ENCODE results near the gene UROC1.

Gene UROC1

DNA sequence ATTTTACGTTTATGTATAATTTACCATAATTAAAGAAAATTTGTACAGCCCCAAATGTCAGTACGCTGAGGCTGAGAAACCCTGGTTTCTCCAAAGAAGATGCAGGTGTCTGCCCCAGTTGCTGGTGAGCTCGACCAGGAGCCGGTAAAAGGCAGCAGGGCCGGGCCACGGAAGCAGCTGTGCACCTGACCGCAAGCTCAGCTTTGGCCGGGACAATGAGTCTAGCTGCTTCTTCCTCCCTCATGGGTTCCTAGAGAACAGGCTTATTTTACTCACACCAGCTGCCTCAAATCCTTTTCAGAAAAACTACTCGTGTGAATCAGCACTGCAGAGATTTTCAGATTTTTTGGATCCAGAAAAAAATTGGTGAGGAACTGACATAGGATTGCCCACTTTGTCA, 23.8 kb downstream of the UROC1 start:
- no peak for DNase-seq

DNA sequence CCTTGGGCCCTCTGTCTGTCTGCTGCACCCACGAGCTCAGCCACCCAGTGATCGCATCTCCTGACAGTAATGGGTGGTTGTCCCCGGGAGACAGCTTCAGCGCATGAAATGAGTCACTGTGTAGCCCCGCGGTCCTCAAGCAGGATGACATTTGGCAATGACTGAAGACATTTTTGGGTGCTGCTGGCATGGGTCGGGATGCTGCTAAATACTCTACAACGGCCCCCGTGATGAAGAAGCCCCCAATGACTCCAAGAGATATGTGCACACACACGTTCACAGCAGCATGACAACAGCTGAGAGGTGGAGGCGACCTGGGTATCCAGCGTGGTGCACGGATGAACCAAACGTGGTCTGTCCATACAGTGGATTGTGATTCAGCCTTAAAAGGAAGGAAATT, 24.5 kb downstream of the UROC1 start:
- no peak for DNase-seq

DNA sequence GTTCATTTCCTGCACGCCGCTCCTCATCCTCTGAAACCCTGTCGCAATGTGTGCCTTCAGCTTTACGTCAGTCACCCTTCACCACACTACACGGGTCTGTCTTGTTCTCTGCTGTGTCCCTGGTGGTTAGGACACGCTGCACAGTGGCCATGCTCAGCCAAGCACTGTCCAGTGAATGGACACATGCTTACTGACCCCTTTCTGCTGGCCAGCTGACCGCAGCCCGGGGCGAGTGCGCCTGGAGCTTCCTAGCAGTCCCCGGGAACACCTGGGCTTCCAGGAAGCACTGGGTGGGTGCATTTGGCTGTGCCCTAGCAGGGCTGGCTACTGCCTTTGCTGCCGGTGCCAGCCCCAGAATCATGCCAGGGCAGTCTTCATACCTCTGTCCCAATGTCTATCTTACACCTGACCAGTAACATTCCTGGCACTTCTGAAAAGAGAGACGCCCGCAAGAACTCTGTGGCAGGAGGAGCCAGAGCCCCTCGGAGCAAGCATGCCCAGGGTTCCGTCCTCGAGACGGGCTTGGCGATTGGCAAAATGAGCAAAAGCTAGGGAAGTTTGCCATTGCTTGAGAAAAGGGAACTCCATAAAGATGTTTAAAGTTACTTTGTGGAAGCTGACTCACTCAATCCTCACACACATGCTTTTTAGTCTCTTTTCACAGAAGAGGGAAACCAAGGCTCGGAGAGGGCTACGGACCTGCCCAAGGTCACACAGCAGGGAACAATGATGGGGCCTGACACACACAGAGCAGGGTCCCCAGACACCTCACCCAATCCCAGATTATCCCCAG, 26.2 kb downstream of the UROC1 start:
- DNase-seq = no peak

DNA sequence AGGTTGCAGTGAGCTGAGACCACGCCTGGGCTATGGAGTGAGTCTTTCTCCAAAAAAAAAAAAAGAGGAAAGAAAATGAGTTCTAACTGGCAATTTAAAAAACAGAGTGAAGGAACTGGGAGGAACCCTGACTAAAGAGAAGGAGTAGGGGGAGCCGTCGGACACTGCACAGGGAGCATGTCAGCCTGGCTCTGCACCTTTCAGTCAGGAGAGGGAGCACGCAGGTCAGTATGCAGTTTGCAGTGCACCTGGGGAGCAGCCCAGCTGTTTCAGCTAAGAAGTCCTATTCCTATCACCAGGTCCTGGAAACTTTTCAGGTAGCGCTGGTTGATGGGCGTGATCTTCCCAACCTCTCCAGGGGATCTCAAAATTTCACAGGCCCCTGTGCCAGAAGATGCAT, 27.0 kb downstream of the UROC1 start:
- DNase-seq = no peak

DNA sequence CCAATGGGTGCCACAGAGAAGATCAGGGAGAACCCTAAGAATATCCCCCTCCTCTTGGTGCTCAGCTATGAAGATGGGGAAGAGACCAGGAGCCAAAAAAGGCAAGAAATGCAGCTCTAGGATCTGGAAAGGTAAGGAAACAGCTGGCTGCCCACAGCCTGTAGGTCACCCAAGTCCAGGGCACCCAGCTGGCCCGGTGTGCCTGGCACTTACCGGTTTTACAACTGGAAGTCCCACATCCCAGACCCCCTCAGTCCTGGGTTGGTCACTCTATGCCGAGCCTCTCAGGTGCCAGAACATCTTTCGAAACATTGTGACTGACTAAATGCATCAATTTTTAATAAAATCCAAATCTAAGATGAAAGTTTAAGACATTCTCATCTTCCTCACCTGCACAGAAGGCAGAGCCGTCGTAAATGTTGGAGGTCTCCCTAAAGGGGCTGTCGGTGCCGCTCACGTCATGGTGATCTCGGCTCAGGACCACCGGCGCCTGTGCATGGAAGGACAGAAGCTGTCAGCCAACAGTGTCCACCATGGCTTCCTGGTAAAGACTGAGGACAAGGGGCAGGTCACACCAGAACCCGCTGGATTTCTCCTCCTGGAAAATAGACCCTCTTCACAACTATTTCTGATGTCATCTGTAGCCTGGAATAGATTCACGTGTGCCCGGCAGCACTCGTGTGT, 28.5 kb downstream of the UROC1 start:
- no peak for DNase-seq

DNA sequence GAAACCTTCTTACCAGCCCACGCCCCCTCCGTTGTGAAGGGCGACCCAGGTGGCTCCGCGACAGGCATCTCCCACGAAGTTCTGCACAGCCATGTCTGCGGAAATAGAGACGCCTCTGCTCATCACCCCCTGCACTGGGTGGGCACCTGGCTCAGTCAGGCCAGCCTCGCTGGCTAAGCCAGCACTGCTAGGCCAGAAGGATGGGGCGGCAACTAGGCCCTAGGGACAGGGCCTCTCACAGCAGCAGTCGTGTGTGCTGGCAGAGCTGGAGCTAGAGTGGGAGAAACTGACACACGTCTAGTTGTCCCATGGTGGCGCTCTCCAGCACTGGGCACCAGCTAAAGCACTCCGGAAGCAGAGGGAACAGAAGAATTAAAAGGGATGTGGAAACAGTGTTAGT, 29.4 kb downstream of the UROC1 start:
- DNase-seq = peak; percentile 10

DNA sequence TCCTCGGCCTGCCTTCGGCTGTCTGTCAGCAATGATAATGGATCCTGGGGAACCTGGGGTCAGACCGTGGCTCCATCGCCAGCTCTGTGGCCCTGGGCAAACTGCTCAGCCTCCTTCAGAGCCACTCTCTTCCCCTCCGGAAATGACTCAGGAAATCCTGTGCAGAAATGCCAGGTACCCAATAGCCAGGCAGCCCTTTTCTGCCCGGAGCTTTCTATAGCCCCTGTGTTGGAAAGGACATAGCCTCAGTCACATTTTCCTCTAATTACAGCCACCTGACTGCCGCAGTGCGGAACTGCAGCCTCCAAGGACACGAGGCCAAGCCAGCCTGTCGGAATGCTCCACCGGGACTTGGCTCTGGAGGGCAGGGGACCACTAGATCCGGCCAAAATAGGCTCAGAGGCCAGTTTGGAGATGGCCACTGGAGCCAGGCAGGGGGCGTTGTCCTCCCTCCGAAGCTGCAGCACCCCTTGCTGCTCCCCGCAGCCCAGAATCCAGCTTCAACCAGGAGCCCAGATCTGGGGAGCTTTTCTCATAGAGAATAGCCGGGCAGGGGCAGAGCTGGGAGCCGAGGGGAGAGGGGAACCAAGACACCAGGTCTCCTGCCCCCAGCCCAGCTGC, 30.3 kb downstream of the UROC1 start:
- no peak for DNase-seq

DNA sequence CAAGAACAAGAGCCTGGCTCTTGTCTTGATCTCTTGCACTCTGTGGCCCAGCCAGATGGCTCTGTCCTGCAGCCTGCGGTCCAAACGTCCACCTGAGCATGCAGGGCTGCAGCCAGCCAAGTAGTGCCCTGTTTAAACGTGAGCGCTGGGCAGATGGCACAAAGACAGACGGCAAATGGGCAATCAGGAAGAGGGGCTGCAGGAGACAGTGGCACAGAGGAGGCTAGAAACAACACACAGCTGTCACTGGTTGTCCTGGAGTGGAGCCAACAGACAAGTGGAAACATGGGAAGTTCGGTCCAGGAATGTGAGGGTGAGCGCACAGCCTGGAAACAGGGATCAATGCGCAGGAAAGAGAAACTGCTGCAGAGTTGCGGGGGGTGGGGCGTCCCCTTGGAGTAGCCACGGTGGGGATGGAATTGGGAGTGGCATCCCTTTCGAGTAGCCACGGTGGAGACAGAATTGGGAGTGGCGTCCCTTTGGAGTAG, 31.2 kb downstream of the UROC1 start:
- no peak for DNase-seq

DNA sequence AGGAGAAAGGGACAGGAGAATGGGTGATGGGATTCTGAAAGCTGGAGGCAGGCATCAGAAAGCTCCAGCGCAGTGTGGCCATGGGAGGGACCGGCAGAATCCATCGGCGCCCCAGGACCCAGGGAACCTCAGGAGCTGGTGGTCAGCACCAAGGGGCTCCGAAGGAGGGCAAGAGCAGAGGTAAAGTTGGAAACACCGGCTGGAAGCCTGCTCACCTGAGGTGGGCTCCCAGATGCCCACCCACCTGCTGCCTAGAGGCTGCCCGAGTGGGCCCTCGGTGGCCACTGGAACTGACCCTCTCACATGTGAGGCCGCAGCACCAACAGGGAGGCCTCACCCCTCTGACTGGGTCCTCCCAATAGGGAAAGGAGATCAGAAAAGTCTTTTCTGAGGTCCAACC, 31.6 kb downstream of the UROC1 start:
- no peak for DNase-seq

DNA sequence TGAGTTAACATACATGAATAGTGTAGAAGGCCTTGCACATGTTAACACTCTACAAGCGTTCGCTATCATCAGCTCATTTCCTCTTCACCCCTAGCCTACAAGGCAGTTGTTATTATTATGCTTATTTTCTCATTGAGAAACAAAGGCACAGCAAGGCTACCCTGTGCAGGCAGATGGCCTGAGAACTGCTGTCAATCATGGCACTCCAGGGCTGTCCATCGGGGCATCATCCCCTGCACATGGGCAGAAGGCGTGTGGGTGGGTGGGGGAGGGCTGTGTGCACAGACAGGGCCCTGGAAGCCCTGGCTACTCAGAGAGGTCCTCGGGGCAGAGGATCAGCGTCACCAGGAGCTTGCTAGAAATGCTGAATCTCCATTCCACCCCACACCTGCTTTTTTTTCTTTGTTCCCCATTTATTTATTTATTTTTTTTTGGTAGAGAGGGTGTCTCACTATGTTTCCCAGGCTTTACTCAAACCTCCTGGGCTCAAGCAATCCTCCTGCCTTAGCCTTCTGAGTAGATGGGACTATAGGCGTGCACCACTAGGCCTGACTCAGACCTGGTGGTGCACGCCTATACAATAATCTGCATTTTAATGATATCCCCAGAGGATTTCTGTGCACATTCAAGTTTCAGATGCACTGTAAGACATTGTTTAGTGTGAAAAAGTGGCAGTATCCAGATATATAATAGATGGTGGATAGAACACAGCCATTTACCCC, 32.2 kb downstream of the UROC1 start:
- DNase-seq = no peak

DNA sequence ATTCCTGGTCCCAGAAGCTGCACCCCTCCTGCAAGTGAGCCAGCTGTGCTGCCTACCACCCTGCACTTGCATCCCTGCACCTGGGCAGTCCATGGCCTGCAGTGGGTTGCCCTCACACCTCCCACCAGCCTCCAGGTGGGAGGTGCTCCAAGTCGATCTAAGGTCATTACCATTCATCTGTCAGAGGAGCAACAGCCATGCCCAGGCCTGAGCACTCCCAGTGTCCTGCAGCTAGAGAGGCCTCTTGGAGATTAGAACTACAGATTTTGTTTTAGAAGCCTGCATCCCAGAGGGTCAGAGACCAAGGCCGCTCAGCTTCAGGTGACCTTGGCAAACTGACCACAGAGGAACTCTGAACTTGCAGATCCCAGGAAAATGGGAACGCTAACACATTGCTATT, 32.9 kb downstream of the UROC1 start:
- no peak for DNase-seq

DNA sequence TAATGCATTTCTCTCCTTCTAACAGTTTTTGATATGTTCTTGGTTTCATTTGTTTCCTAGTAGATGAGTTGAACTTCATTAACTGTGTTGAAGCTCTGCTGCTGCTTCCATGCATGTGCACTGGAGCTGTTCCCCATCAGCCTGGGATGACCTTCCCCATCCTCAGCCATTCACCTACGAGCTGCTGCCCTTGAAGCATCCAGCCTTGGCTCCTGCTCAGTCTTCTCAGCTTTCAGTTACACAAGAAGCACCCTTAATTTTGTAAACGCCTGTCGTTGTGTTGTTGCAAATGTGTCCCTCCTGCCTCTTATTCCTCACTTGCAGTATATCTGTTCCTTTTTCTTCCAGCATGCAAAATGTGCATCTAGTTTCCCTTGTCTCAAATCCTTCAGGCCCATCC, 33.4 kb downstream of the UROC1 start:
- DNase-seq = no peak

DNA sequence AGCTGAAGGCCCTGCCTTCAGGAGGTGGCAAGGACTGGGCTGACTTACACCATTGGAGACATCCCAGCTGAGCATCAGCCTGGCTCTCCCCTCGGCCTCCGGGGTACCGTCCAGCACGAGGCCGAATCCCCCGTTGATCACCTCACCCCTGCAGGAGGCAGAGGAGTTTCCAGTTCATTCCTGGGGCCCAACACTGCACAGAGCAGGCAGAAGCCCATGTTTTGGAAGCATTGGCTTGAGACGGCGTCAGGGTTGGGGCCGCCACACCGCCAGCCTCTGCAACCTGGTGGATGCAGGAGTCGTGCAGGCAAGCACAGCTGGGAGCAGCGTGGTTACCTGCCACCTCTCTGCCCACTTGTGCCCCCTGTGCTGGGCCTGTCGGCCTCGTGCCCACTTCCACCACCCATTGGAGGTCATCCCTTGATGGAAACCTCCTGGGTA, 34.2 kb downstream of the UROC1 start:
- no peak for DNase-seq

DNA sequence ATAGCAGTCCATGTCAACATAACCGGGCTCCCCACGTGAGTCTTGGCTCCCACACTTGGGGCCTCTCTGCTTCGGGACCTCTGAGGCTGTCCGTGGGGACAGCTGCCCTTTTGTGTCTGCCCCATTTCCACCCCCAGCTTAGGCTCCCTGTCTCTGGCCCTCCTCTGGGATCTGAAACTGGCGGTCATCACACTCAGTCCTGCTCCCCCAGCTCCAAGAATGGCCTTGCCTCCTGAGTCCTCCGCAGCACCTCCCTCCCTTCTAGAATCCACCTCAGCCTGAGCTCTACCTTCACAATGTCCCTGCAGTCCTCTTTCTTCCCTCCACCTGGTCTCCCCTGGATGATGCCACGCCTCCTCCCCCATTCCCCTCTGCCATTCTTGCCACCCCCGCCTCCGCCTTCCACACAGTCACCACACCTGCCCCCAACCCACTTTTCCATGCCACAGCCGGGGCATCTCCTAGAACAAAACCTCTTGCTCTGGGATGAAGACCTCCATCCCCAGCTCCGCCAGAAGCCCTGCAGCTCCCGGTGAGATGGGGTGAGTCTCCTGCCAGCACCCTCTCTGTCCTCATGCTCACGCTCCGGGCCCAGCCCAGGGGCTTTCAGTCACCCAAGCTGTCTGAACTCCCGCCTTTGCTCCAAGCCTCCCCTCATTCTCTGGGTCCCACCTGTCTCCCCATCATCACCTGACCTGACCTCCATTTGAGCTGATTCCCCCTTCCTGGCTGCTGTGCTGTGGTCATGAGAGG, 34.9 kb downstream of the UROC1 start:
- DNase-seq = no peak

DNA sequence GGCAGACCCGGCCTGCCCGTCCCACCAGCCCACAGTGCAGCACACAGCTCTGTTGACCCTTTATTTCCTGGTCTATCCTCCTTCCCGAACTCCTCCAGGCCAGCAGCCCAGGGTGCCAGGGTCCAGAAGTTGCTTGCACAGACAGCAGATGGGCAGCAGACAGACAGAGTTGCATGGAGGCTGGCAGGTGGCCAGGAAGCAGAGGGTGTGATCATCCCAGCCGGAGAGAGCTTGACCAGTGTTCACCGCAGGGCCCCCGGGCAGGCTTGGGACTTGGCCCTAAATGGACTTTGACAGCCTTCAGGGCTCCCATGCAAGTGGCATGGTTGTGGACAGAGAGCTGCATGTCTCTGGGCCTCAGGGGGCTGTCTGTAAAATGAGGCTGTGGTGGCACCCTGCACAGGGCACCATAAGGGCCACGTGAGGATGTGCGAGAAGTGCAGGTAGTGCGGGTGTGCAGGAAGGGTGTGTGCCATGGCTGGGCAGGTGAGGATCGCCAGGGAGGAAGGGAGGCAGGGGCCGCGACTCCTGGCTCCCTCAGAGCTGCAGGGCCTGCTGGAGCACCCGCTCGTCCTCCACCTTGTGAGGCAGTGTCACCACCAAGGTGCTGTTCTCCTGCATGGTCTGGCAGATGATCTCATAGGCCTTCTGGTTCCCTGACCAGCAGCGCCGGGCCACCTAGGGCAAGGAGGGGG, 35.6 kb downstream of the UROC1 start:
- no peak for DNase-seq

DNA sequence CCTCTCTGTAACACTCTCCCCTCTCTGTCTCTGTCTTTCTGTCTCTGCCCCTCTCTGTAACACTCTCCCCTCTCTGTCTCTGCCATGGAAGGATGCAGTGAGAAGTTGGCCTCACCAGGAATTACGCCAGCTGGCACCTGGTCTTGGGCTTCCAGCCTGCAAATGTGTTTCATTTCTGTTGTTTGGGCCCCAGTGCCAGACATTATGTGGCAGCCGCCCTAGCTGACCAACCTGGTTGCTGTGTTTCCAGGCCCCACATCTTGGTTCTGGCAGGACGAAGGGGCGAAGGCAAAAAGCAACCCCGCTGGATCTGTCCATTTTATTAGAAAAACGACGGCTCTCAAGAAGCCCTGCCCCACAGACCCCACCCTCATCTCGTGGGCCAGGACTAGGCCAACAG, 36.7 kb downstream of the UROC1 start:
- DNase-seq = no peak

DNA sequence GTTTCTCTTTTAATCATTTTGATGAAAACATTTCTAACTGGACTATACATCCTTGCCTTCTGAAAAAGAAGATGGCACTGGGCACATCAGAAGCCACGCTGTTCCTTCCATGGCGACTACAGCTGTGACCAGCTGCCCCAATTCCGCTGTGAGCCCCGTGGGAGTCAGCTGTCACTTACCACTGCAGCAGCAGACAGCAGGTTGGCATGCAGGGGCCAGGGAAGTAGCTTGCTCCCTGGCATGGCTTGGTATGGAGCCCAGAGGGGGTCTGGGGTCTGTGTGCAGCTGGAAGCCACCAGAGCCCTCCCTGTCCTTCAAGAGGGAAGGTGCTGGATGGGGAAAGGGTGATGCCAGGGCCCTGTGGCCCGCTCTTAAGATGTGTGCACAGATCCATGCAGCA, 37.4 kb downstream of the UROC1 start:
- no peak for DNase-seq

DNA sequence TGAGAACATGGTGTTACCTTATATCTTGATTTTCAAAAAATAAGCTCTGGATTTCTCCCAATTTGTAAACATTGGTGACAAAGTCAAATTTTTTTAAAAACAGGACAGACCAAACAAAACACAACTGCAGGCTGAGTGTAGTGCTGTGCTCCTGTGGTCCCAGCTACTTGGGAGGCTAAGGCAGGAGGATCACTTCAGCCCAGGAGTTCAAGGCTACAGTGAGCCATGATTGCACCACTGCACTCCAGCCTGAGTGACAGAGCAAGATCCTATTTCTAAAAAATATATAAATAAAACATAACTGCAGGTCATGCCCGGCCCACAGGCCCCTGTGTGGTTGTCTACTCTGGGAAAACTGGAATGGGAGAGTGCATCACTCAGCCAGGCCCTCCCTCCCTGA, 37.9 kb downstream of the UROC1 start:
- no peak for DNase-seq

DNA sequence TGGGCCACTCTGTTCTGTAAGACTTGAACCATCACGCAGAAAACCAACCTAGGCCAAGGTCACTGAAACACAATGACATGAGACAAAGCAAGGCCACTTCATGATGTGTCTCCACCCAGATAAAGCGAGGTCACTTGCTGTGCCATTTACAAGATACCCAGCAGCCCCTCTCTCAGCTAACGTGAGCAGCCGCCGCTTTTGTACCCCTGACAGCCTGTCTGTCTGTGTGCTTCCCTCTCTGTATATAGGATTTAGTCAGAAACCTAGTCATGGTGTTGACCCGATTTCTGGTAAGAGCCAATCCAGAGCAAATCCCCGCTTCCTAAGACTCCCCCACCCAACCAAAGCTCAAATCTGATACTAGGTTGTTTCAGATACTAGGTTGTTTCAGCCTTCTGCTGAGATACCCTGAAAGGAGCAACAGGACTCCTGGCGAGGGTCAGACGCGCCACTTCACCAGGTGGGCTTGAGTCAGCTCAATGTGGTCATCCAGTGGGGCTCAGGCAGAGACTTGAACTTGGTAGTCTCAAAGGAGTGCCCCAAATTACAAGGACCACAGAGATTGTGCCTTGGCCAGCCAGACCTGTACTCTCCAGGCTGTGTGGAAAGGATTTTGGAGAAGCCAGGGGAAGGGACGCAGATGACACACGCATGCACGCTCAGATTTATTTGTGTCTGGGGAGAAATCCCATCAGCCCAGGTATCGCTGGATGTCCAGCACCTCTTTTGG, 38.8 kb downstream of the UROC1 start:
- no peak for DNase-seq

DNA sequence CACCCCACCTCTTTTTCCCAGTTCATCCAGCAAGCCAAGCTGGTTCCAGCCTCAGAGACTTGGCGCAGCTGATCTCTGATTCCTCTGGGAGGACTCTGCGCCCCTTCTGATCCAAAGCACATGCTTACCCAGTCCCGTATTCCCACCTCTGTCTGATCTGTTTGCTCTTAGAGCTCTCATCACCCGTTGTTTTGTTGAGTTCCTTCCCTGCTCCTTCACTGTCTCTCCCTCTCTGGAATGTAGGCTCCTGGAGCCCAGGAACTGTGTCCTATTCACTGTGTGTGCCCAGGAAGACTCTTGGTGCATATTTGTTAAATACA, 40.6 kb downstream of the UROC1 start:
- no peak for DNase-seq

Measured in OCI-M1 (cell line).